ENCODE data around the gene FPGS.
A peak's percentile ranks its signal among the peaks of the same experiment; 100 is the strongest.
"Not testable (repeated sequence)": the region's sequence is repeated elsewhere in the genome, so short reads cannot be mapped to it uniquely, and the experiment has no call there.

The FPGS gene, protein sequence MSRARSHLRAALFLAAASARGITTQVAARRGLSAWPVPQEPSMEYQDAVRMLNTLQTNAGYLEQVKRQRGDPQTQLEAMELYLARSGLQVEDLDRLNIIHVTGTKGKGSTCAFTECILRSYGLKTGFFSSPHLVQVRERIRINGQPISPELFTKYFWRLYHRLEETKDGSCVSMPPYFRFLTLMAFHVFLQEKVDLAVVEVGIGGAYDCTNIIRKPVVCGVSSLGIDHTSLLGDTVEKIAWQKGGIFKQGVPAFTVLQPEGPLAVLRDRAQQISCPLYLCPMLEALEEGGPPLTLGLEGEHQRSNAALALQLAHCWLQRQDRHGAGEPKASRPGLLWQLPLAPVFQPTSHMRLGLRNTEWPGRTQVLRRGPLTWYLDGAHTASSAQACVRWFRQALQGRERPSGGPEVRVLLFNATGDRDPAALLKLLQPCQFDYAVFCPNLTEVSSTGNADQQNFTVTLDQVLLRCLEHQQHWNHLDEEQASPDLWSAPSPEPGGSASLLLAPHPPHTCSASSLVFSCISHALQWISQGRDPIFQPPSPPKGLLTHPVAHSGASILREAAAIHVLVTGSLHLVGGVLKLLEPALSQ

GRCh38 chr9:127802576-127803443, at the start of gene FPGS:
Gene FPGS, plus strand, starts transcription at chr9:127802882. Its CDS starts 43 bp downstream, at chr9:127802925.
- DNase-seq = peak; percentile 80 to 91 (median 83)

DNA sequence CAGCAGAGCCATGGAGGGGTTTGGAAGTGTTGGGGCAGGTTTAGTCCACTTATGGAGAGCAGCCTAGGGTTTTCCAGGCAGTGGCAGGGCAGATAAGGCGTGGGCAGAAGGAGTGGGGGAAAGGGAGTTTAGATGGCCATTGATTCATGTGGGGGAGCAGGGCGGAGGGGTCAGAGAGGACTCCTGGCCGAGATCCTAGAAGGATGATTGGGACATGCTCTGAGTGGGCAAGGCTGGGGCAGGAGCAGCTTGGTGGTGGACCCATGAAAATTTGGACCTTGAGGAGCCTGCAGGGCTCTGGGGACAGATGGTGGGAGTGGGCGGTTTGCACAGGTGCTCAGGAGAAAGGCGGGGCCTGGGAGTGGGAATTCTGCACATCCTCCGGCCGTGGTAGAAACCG, 49.5 kb upstream of the FPGS start:
- DNase-seq = no peak

GRCh38 chr9:127753622-127754021, 49.1 kb upstream of the FPGS start:
- no peak for DNase-seq

- DNase-seq = no peak
These were observed 48.3 kb upstream of the FPGS start for GRCh38 chr9:127754099-127755060.

- DNase-seq = no peak
These were observed 47.3 kb upstream of the FPGS start for GRCh38 chr9:127755061-127756060.

DNA sequence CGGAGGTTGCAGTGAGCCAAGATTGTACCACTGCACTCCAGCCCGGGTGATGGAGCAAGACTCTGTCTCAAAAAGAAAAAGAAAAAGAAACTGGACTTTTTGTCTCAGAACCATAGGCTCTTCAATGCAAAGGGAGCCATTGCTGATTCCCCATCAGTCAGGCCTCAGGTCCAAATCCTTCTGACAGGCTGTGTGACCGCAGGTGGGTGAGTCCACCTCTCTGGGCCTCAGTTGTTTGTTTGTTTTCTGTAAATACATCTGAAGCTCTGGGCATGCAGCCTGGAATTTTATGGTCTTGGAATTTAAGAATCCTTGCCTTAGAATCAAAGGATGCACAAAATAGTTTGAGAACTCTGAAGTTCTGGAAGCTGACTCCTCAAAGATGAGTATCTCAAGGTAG, 46.4 kb upstream of the FPGS start:
- no peak for DNase-seq

- not testable (repeated sequence) for DNase-seq
These were observed 45.9 kb upstream of the FPGS start for GRCh38 chr9:127756776-127757175.

GRCh38 chr9:127758843-127759242, 43.8 kb upstream of the FPGS start:
- no peak for DNase-seq

DNA sequence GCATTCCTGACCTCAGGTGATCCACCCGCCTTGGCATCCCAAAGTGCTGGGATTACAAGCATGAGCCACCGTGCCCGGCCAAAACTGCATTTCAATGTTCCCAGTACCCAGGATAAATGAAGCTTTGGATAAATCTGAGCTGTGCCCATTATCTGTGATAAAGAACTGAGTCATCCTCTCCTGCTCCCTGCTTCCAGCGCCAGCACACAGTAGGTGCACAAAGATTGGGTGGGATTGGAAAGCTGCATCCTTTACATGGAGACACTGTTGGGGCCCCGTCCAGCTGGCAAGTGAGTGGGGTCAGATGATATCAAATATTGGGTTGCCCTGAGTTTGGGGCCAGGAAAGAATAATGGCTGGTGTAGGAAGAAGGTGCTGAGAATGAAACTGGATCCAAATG, 41.6 kb upstream of the FPGS start:
- DNase-seq = no peak

GRCh38 chr9:127761491-127761956, 41.2 kb upstream of the FPGS start:
- no peak for DNase-seq

DNA sequence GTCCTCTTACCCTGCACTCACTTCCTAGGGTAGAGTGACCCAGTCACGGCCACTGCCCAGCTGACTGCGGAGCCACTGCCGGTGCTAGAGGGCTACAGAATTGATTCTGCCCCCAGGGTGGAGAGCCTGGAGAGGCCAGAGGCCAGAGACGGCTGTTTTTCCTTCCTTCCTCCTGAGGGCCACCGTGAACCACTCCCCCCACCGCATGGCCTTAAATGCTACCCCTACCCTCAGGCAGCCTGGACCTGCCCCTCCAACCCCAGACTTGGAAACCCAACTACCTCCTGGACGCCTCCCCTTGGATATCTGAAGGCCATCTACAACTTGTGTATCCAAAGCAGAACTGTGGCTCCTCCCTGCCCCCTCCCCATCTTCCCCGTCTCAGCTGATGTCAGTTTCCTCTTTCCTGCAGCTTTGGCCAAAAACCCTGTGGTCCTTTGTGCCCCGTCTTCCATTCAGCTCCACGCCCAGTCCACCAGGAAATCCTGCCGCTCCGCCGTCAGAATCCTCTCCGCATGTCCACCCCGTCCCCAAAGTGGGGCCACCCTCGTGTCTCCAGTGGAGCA, 40.5 kb upstream of the FPGS start:
- no peak for DNase-seq

- DNase-seq = no peak
These were observed 38.7 kb upstream of the FPGS start for GRCh38 chr9:127763918-127764384.

DNA sequence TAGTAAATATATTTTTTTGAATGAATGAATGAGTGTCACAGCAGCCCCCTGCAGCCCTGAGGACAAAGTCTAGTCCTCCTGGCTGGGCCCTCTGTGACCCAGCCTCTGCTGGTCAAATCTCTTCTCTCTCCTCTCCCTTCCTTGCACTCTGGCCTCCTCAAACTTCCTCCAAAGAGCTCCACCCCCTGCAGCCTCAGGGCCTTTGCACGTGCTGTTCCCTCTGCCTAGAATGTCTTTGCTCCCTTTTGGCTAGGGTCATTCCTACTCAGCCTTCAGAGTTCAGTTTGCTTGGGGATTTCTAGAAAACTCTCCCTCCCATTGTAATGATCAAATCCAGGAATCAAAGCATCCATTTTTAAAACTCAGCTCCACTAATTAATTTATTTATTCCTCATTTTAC, 37.3 kb upstream of the FPGS start:
- DNase-seq = no peak

- no peak for DNase-seq
These were observed 35.3 kb upstream of the FPGS start for GRCh38 chr9:127767410-127767809.

DNA sequence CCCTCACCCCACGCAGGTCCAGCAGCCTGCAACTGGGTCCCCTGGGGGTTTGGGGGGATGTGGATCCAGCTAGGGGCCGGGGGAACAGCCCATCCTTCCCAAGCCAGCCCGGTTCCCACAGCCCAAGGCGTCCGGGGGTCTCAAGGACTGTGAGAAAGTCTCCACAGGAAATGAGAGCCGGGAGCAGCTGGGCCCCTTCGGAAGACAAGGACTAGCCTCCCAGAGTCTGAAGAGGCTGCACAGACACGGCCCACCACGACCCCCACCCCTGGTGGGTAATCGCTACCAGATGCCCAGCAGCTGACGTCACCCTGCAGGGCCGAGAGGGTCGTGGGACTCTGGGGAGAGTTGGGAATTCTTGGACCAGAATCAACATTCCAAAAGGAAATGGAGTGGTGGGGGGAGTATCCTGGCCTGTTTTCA, 34.8 kb upstream of the FPGS start:
- DNase-seq = no peak

DNA sequence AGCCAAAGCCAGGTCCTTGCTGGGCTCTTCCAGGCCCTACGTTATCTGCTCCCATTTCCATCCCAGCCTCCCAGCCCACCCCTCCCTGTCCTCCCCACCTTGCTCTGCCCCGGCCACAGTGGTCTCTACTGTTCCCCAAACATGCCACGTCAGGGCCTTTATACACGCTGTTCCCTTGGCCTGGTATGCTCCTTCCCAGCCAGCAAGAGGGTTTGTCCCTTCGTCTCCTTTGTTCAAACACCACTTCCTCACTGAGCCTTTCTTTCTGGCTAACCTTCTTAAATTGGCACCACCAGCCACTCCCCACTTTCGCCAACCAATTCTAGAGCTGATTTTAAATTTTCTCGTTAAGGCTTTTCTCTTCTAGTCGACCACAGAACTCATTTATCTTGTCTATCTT, 34.0 kb upstream of the FPGS start:
- DNase-seq = no peak

GRCh38 chr9:127769101-127769500, 33.6 kb upstream of the FPGS start:
- DNase-seq = no peak

DNA sequence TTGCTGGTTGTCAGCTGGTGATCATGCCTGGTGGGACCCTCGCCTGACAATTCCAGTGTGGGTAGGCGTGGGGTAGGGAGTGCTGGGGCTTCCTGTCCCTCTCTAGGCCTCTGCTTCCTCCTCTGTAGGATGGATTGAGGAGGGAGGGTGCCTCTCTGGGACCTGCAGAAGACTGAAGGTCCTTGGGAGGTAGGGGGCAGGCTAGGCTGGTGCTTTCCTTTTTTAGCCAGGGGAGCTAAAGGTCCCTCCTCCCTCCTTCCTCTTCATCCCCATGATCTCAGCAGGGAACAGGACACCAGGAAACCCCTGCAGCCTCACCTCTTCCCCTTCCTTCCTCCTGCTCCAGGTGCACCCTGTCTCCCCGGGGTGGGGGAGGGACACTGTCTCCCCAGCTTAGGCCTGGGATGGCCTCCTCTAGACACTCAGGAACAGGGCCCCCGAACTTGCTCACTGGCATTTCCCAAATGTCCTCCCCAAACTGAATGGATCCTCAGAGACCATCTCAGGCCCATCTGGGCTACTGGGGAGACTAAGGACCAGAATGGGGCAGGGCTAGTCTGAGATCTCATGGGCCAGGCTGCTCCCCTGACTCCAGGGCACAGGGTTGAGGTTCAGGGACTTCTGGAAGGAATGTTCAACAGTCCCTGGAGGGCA, 32.6 kb upstream of the FPGS start:
- no peak for DNase-seq

DNA sequence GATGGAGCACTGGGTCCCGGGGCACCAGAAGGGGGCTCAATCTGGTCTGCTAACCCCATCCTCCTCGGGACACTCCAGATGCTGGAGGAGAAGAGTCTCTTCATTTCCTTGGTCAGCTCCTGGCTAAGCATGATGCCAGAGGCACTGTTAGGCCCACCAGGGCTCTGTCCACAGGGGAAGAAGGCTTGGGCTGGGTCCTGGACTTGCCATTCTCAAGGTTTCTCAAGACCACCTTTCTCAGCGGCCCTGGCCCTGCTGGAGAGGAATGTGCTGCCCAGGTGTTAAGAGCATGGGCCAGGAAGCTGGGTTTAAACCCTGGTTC, 32.1 kb upstream of the FPGS start:
- no peak for DNase-seq
